GM19324 (cell line): ENCODE measurements around the gene OSBPL8.

Experiments used
- ATAC-seq: cut with Tn5 transposase; IDR thresholded peaks from one replicate; pipeline ENCODE4 v1.9.1; 2021; ENCODE audit warnings: mild to moderate bottlenecking, moderate library complexity; ENCODE audit not compliant: unreplicated experiment, low FRiP score

OSBPL8 gene

DNA sequence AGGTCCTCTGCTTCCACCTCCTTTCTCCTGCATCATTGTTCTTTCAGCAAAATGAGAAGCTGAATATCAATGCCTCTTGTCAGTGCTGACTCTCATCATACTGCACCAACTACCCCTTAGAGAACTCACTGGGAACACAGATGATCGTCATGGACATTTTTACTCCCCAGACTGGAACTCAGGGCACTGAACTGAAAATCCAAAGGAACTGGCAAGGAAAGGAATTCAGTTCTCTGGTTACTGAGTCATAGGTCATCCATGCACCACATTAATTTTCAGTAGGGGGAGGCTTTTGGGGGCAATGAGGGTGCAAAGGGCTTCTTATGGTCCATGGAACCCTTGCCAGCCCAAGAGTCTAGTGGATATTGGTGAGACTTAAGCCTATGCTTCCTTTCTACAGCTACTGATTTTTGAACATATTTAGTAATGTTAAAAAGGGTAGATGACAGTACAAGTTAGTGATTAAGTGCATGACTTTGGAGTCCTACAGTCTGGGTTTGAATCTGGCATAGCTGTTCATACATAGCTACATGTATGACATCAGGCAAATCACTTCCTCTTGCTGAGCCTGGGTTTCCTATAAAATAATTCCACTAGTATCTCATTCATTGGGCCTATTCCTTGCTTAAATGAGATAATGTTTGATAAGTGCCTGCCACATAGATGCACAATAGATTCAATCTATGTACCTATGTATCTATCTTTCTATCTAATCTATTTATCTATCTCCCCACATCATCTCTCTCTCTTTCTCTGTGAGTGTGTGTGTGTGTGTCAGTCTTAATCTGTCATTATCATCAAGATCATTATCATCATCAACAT, 240.6 kb downstream of the OSBPL8 start:
- no peak for ATAC-seq

GRCh38 chr12:76317976-76318375, 241.6 kb downstream of the OSBPL8 start:
- no peak for ATAC-seq

- no peak for ATAC-seq
Observed at GRCh38 chr12:76316468-76316867, 243.1 kb downstream of the OSBPL8 start.

- ATAC-seq = no peak
Observed at GRCh38 chr12:76313299-76313698, 246.3 kb downstream of the OSBPL8 start.

DNA sequence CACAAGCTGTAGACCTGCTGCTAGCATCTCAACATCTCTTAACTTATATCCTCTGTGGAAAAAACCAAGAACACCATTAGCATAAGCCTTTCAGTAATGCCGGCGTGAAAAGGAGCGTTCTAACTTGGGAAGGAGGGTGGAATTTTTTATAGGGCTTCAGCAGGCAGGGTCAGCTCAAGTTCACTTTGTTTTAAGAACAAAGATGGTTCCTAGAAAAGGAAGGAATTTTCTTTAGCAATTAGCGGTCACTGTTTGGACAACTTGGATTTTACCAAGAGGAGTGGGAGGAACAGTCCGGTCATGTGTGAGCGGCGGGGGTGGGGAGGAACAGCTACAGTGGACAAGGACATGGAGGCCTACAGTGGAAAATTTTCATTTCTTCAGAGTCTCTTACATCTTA, 247.3 kb downstream of the OSBPL8 start:
- ATAC-seq = no peak

DNA sequence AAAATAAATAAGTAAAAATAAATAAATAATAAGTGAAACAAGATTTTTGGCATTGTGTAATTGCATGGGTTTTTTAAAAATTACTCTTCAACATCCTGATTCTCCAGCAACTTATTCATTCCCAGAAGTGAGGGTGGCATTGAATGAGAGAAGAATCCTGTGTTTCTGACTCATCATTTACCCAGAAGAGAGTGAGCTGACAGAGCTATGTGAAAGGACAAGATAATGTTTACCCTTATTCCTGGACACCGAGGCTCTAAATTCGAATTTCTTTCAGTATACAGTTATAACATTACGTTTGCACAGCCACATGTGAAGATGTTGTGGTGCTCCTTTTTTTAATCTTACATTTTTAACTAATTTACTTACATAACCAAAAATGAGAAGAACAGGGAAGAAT, 247.8 kb downstream of the OSBPL8 start:
- ATAC-seq = no peak

- no peak for ATAC-seq
Observed at GRCh38 chr12:76310110-76310509, 249.5 kb downstream of the OSBPL8 start.

DNA sequence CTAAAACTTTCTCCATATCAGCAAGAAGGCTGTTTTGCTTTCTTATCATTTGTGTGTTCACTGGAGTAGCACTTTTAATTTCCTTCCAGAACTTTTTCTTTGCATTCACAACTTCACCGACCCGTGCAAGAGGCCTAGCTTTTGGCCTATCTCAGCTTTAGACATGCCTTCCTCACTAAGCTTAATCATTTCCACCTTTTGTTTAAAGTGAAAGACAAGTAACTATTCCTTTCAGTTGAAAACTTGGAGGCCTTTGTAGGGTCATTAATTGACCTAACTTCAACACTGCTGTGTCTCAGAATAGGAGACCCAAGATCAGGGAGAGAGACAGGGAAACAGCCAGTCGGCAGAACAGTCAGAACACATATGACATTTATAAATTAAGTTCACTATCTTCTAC, 250.7 kb downstream of the OSBPL8 start:
- no peak for ATAC-seq

DNA sequence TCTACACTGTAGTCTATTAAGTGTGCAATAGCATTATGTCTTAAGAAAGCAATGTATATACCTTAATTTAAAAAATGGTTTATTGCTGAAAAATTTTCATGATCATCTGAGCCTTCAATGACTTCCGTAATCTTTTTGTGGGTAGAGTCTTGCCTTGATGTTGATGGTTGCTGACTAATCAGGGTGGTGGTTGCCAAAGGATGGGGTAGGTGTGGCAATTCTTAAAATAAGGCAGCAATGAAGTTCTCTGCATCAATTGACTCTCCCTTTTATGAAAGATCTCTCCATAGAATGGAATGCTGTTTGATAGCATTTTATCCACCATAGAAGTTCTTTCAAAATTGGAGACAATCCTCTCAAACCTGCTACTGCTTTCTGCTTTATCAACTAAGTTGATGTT, 252.5 kb downstream of the OSBPL8 start:
- no peak for ATAC-seq

GRCh38 chr12:76303989-76304460, 255.5 kb downstream of the OSBPL8 start:
- ATAC-seq = no peak

- ATAC-seq = no peak
Observed at GRCh38 chr12:76303365-76303764, 256.2 kb downstream of the OSBPL8 start.
